DMS 273 treated with DMSO at 0.1 percent for 48 hours (cell line): ENCODE measurements around the gene BLNK.

ENCODE experiments used
- DNase-seq: peaks from one replicate; lab custom pipeline; 2025; lab: John Stamatoyannopoulos, UW

Gene BLNK

GRCh38 chr10:96288151-96288621, 16.8 kb upstream of the BLNK start:
- DNase-seq, result no peak

GRCh38 chr10:96287392-96288105, 16.2 kb upstream of the BLNK start:
- peak; percentile 25 for DNase-seq

- DNase-seq, result no peak
Observed at GRCh38 chr10:96285331-96285752, 14.0 kb upstream of the BLNK start.

- DNase-seq, result no peak
Observed at GRCh38 chr10:96283756-96284155, 12.4 kb upstream of the BLNK start.

GRCh38 chr10:96283351-96283750, 12.0 kb upstream of the BLNK start:
- no peak for DNase-seq

GRCh38 chr10:96281444-96282029, 10.2 kb upstream of the BLNK start:
- no peak for DNase-seq

GRCh38 chr10:96280859-96281258, 9.5 kb upstream of the BLNK start:
- no peak for DNase-seq

GRCh38 chr10:96279191-96279641, 7.8 kb upstream of the BLNK start:
- no peak for DNase-seq

- DNase-seq, result no peak
Observed at GRCh38 chr10:96276831-96277230, 5.5 kb upstream of the BLNK start.

GRCh38 chr10:96276426-96276825, 5.1 kb upstream of the BLNK start:
- DNase-seq, result no peak

GRCh38 chr10:96275685-96276418, 4.5 kb upstream of the BLNK start:
- no peak for DNase-seq

- DNase-seq, result no peak
Observed at GRCh38 chr10:96272316-96273280, 1.2 kb upstream of the BLNK start.

- DNase-seq, result no peak
Observed at GRCh38 chr10:96270571-96270970, 798 bp downstream of the BLNK start.

GRCh38 chr10:96269438-96270300, 1.7 kb downstream of the BLNK start:
- DNase-seq, result no peak

- DNase-seq, result no peak
Observed at GRCh38 chr10:96268341-96268909, 2.9 kb downstream of the BLNK start.

- no peak for DNase-seq
Observed at GRCh38 chr10:96267234-96267705, 4.1 kb downstream of the BLNK start.

- DNase-seq, result no peak
Observed at GRCh38 chr10:96266118-96266770, 5.1 kb downstream of the BLNK start.

- no peak for DNase-seq
Observed at GRCh38 chr10:96264938-96265337, 6.4 kb downstream of the BLNK start.

GRCh38 chr10:96263669-96264068, 7.7 kb downstream of the BLNK start:
- no peak for DNase-seq

- no peak for DNase-seq
Observed at GRCh38 chr10:96263176-96263575, 8.2 kb downstream of the BLNK start.
